Endothelial cell of umbilical vein (primary cell): Measurements from ENCODE around the gene CNTNAP4. TPM values are rescaled to one million over a fixed set of nuclear protein-coding genes. Genes with fewer than 3 reads are reported as not detected.

Experiments used
- BruUV-seq: library from RNA; stranded (reverse); fragments of 400-500 nt; replicated peaks from 2 replicates; lab custom pipeline; 2021; lab: Mats Ljungman, UMichigan
- CTCF ChIA-PET: fragments of 300-600, 350-600 bp; sonication (Branson Sonifier 250); formaldehyde crosslinking; loops from one replicate; lab custom pipeline; 2021; ENCODE audit warnings: antibody characterized with exemption, inconsistent platforms; lab: Charles Lee
- POLR2A ChIA-PET: fragments of 300-600, 350-600 bp; sonication (Branson Sonifier 250); formaldehyde crosslinking; loops from one replicate; lab custom pipeline; 2021; ENCODE audit warnings: antibody characterized with exemption, inconsistent platforms; lab: Charles Lee
- DNase-seq: peaks from one replicate; pipeline ENCODE4 v3.0.0-alpha.2; 2011; ENCODE audit warnings: low read depth, low spot score
- FAIRE-seq: peaks from 2 replicates; lab custom pipeline; 2011; peaks lifted over from hg19 to GRCh38; lab: Jason Lieb, UNC
- H2AFZ ChIP-seq: 2 replicates; pipeline ENCODE4 v1.6.0; 2012; ENCODE audit warnings: low read depth, low read length, control low read depth, inconsistent platforms
- H3K27ac ChIP-seq: 2 replicates; pipeline ENCODE4 v1.5.1; 2011; ENCODE audit warnings: low read depth, mild to moderate bottlenecking, control low read depth, low read length, moderate library complexity; ENCODE audit not compliant: insufficient read depth
- H3K27me3 ChIP-seq, 2 experiments: 2 replicates each; pipeline versions ENCODE4 v1.6.0 to v1.6.1; 2011; ENCODE audit warnings: low read length in 2 of 2, mixed read lengths in 1 of 2; ENCODE audit not compliant: control insufficient read depth in 2 of 2, insufficient read depth in 2 of 2
- H3K36me3 ChIP-seq, 2 experiments: 2 replicates in 1 of 2; 3 replicates in 1 of 2; pipeline ENCODE4 v1.5.1; 2011; ENCODE audit warnings: low read length in 2 of 2, mild to moderate bottlenecking in 1 of 2, moderate library complexity in 1 of 2; ENCODE audit not compliant: control insufficient read depth in 2 of 2, insufficient read depth in 2 of 2; ENCODE audit errors: extremely low read depth in 1 of 2
- H3K4me1 ChIP-seq: 3 replicates; pipeline ENCODE4 v1.5.1; 2011; ENCODE audit warnings: mild to moderate bottlenecking, low read length; ENCODE audit not compliant: control insufficient read depth, insufficient read depth; ENCODE audit errors: extremely low read depth
- H3K4me2 ChIP-seq: 2 replicates; pipeline ENCODE4 v1.6.1; 2011; ENCODE audit warnings: low read length, control low read depth, mixed read lengths; ENCODE audit not compliant: insufficient read depth
- H3K4me3 ChIP-seq, 3 experiments: fragments of 200-600 bp in 1 of 3; sonication (generic), shearing (Covaris generic) in 1 of 3; replicated peaks in 1 of 3; 2 replicates each; pipeline ENCODE4 v1.5.1; 2011 to 2016; ENCODE audit warnings: control low read depth in 3 of 3, low read length in 3 of 3, mild to moderate bottlenecking in 2 of 3, inconsistent platforms in 1 of 3, low read depth in 1 of 3, moderate library complexity in 1 of 3; ENCODE audit not compliant: insufficient read depth in 1 of 3
- H3K79me2 ChIP-seq: 2 replicates; pipeline ENCODE4 v1.6.0; 2012; ENCODE audit warnings: low read length, inconsistent platforms; ENCODE audit not compliant: control insufficient read depth, insufficient read depth
- H3K9ac ChIP-seq: replicated peaks from 2 replicates; pipeline ENCODE3; 2011; ENCODE audit warnings: low read length, control low read depth; ENCODE audit not compliant: insufficient read depth; ENCODE audit errors: extremely low read depth
- H3K9me1 ChIP-seq: replicated peaks from 3 replicates; pipeline ENCODE4 v1.6.0; 2011; ENCODE audit warnings: mild to moderate bottlenecking, low read length; ENCODE audit not compliant: control insufficient read depth, insufficient read depth; ENCODE audit errors: extremely low read depth
- H3K9me3 ChIP-seq: replicated peaks from 2 replicates; pipeline ENCODE4 v1.5.1; 2012; ENCODE audit warnings: low read length, inconsistent platforms; ENCODE audit not compliant: control insufficient read depth, insufficient read depth
- H4K20me1 ChIP-seq: replicated peaks from 2 replicates; pipeline ENCODE3; 2011; ENCODE audit warnings: mild to moderate bottlenecking, low read length; ENCODE audit not compliant: control insufficient read depth, insufficient read depth; ENCODE audit errors: extremely low read depth
- EZH2 ChIP-seq: IDR thresholded peaks from 2 replicates; pipeline ENCODE4 v1.6.1; 2012; ENCODE audit warnings: borderline replicate concordance, low read depth, mild to moderate bottlenecking, moderate library complexity, low read length, inconsistent platforms; ENCODE audit not compliant: severe bottlenecking
- FOS ChIP-seq: IDR thresholded peaks from 2 replicates; pipeline ENCODE4 v1.6.1; 2011; ENCODE audit warnings: mild to moderate bottlenecking, low read length, moderate library complexity, borderline replicate concordance; ENCODE audit not compliant: insufficient read depth
- GATA2 ChIP-seq: IDR thresholded peaks from 2 replicates; pipeline ENCODE4 v1.7.0; 2011; ENCODE audit warnings: low read depth, mild to moderate bottlenecking, moderate library complexity, mixed read lengths, low read length; ENCODE audit not compliant: insufficient read length, insufficient read depth
- JUN ChIP-seq: IDR thresholded peaks from 2 replicates; pipeline ENCODE4 v1.6.1; 2011; ENCODE audit warnings: borderline replicate concordance, low read depth; ENCODE audit not compliant: insufficient read length, insufficient read depth
- MAX ChIP-seq: IDR thresholded peaks from 2 replicates; pipeline ENCODE4 v1.6.1; 2011; ENCODE audit not compliant: insufficient read depth, insufficient read length
- MYC ChIP-seq: IDR thresholded peaks from one replicate; pipeline ENCODE4 v1.6.1; 2011; ENCODE audit warnings: mild to moderate bottlenecking, low read depth, low read length
- POLR2A ChIP-seq: IDR thresholded peaks from 2 replicates; pipeline ENCODE4 v1.6.1; 2012; ENCODE audit warnings: low read depth, mild to moderate bottlenecking, control low read depth, low read length
- POLR2AphosphoS5 ChIP-seq: IDR thresholded peaks from 2 replicates; pipeline ENCODE4 v1.6.1; 2012; ENCODE audit warnings: low read depth, mild to moderate bottlenecking, control low read depth, low read length, moderate library complexity; ENCODE audit not compliant: insufficient read depth
- dilution Hi-C: fragments of 300-500 bp; cut with MboI; formaldehyde crosslinking; loops from one replicate; pipeline ENCODE4 v1.15.0; 2019; ENCODE audit warnings: low sequenced_read_pairs; ENCODE audit not compliant: extremely low pct_ligation_motif_present
- intact Hi-C: fragments of 100-400 bp; cut with micrococcal nuclease; formaldehyde crosslinking; loops from one replicate; pipeline ENCODE4 v1.10.0; 2022
- polyA plus RNA-seq, 4 experiments: library from polyadenylated mRNA; depleted of rRNA in 3 of 4; stranded (reverse) in 3 of 4; unstranded in 1 of 4; fragments of >200 nt; gene quantifications; 2 replicates each; pipeline versions ENCODE4 v1.2.1 to v1.2.3, GENCODE V29; 2011 to 2012; ENCODE audit warnings: missing spikeins in 1 of 4
- total RNA-seq: library from RNA; stranded (reverse); gene quantifications from 2 replicates; pipeline ENCODE4 v1.2.3, GENCODE V29; 2021
- TF ChIP-seq, protein P1 (sequence below), 2 donors: IDR thresholded peaks; 1 replicate in 1 of 2; 2 replicates in 1 of 2; pipeline ENCODE4 v1.5.1; 2011; ENCODE audit warnings: low read length in 2 of 2, mild to moderate bottlenecking in 2 of 2, moderate library complexity in 2 of 2, control low read depth in 1 of 2, inconsistent platforms in 1 of 2, low read depth in 1 of 2; ENCODE audit not compliant: insufficient read depth in 1 of 2; ENCODE audit errors: extremely low read depth in 1 of 2

The CNTNAP4 gene
- total and polyA plus RNA-seq, 2 donors (not counting 3 experiments of a cell fraction or from before 2014, with no cell fraction given), result not detected

GRCh38 chr16:76378020-76378419 is 100.8 kb downstream of the CNTNAP4 start:
- H3K9me1 ChIP-seq, result no peaks in the 10 kb centered on the region
- no peak overlapping the region for H3K27ac ChIP-seq
- H3K4me3 ChIP-seq, result no peak overlapping the region
- no TSS peak for BruUV-seq
- intact Hi-C loops (no loop called here), dilution Hi-C loops (no loop called here)
- no peak overlapping the region for H3K4me2 ChIP-seq
- H2AFZ ChIP-seq, result no peak overlapping the region
- H3K9me3 ChIP-seq, result no peaks in the 10 kb centered on the region
- H3K36me3 ChIP-seq, result no peaks in the 10 kb centered on the region
- no peaks in the 10 kb centered on the region for H3K79me2 ChIP-seq
- H4K20me1 ChIP-seq, result no peaks in the 10 kb centered on the region
- ChIA-PET POLR2A (no interaction called here), CTCF (no interaction called here)
- no peak overlapping the region for H3K9ac ChIP-seq
- DNase-seq (no peak), FAIRE-seq (no peak)
- no peaks in the 10 kb centered on the region for H3K27me3 ChIP-seq
- H3K4me1 ChIP-seq, result no peaks in the 10 kb centered on the region
- TF ChIP-seq, protein P1, sequence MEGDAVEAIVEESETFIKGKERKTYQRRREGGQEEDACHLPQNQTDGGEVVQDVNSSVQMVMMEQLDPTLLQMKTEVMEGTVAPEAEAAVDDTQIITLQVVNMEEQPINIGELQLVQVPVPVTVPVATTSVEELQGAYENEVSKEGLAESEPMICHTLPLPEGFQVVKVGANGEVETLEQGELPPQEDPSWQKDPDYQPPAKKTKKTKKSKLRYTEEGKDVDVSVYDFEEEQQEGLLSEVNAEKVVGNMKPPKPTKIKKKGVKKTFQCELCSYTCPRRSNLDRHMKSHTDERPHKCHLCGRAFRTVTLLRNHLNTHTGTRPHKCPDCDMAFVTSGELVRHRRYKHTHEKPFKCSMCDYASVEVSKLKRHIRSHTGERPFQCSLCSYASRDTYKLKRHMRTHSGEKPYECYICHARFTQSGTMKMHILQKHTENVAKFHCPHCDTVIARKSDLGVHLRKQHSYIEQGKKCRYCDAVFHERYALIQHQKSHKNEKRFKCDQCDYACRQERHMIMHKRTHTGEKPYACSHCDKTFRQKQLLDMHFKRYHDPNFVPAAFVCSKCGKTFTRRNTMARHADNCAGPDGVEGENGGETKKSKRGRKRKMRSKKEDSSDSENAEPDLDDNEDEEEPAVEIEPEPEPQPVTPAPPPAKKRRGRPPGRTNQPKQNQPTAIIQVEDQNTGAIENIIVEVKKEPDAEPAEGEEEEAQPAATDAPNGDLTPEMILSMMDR (IDR thresholded peaks at IDR 0.05; ENCODE audit: extremely low read depth in 1 of 2, insufficient read depth in 1 of 2, low read depth in 1 of 2, low read length in 2 of 2), result no peak
- TF ChIP-seq EZH2, result no peak
- no peak for TF ChIP-seq POLR2A
- TF ChIP-seq FOS, result no peak
- TF ChIP-seq GATA2, result no peak
- no peak for TF ChIP-seq MYC

DNA sequence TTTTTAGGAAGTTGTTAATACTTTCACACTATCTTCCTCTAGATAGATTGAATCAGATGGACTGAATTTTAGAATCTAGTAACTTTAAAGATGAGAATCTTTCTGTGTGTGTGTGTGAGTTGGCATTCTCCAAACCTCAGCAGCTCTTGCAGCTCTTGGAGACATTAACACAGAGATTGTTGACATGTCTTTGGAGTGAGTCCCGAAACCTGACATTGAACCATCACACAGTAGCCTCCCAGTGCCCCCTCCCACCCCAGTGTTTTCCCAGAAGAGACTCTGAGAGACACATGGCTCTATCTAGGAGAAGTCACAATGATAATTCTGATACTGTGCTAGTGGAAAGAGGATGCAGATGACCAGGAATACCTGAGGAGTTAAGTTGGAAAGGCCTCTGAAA is 103.9 kb downstream of the CNTNAP4 start:
- Histone ChIP-seq H3K9me3 (no peaks in the 10 kb centered on the region), H3K9me1 (no peaks in the 10 kb centered on the region), H3K27me3 (no peaks in the 10 kb centered on the region), H3K4me3 (no peak overlapping the region), H3K4me1 (no peaks in the 10 kb centered on the region), H2AFZ (no peak overlapping the region), H3K9ac (no peak overlapping the region), H3K27ac (no peak overlapping the region), H3K4me2 (no peak overlapping the region), H3K36me3 (no peaks in the 10 kb centered on the region), H3K79me2 (no peaks in the 10 kb centered on the region), H4K20me1 (no peaks in the 10 kb centered on the region)
- ChIA-PET POLR2A (interaction anchor here (0.7 kb wide), 1 partner anchor 34 kb away, joined by 15 read pairs; no protein-coding TSS in a partner anchor), CTCF (no interaction called here)
- DNase-seq, result no peak
- intact Hi-C loops (no loop called here), dilution Hi-C loops (no loop called here)
- no peak for FAIRE-seq
- no peak for TF ChIP-seq JUN
- TF ChIP-seq, protein P1 (IDR thresholded peaks at IDR 0.05; ENCODE audit: extremely low read depth in 1 of 2, insufficient read depth in 1 of 2, low read depth in 1 of 2, low read length in 2 of 2), result no peak
- no peak for TF ChIP-seq MYC
- TF ChIP-seq POLR2A, result no peak
- TF ChIP-seq FOS, result no peak
- no peak for TF ChIP-seq POLR2AphosphoS5
- TF ChIP-seq GATA2, result no peak
- TF ChIP-seq EZH2, result no peak
- no peak for TF ChIP-seq MAX
- no TSS peak for BruUV-seq
